SK-N-SH (cell line): Measurements from ENCODE around the gene SLAMF1. TPM values are rescaled to one million over a fixed set of nuclear protein-coding genes. Genes with fewer than 3 reads are reported as not detected.

ENCODE experiments used
- CTCF ChIA-PET: fragments of 300-600, 350-600 bp; formaldehyde crosslinking; extraction: SDS; loops from one replicate; lab custom pipeline; 2021; lab: Yijun Ruan, JAX
- POLR2A ChIA-PET: fragments of 350-600 bp; sonication (Branson Sonifier 250); formaldehyde crosslinking; extraction: SDS; loops from one replicate; lab custom pipeline; 2020; ENCODE audit warnings: antibody characterized with exemption, inconsistent platforms; lab: Yijun Ruan, JAX
- DNase-seq: peaks from one replicate; pipeline ENCODE4 v3.0.0; 2012
- H2AFZ ChIP-seq: fragments of 200-600 bp; sonication (generic); 2 replicates; pipeline ENCODE4 v1.8.1; 2016; ENCODE audit warnings: antibody characterized with exemption, mild to moderate bottlenecking, low read depth
- H3F3A ChIP-seq: fragments of 200-600 bp; sonication (generic); replicated peaks from 2 replicates; pipeline ENCODE3; 2016; ENCODE audit warnings: antibody characterized with exemption, mild to moderate bottlenecking; ENCODE audit not compliant: insufficient read depth
- H3K27ac ChIP-seq, 2 experiments: fragments of 200-500 bp in 1 of 2; fragments of 200-600 bp in 1 of 2; sonication (Bioruptor generic) in 1 of 2; sonication (generic), shearing (Covaris generic) in 1 of 2; 2 replicates each; pipeline versions ENCODE4 v1.5.1 to v1.6.1; 2014 to 2016; ENCODE audit warnings: low read depth in 2 of 2, inconsistent platforms in 1 of 2, low read length in 1 of 2, mild to moderate bottlenecking in 1 of 2, mixed read lengths in 1 of 2
- H3K27me3 ChIP-seq: fragments of 200-600 bp; sonication (generic), shearing (Covaris generic); 2 replicates; pipeline ENCODE4 v1.6.1; 2016; ENCODE audit warnings: mixed run types; ENCODE audit not compliant: insufficient read depth
- H3K36me3 ChIP-seq, 2 experiments: fragments of 200-500 bp in 1 of 2; fragments of 200-600 bp in 1 of 2; sonication (Bioruptor generic) in 1 of 2; sonication (generic) in 1 of 2; replicated peaks in 1 of 2; 2 replicates each; pipeline versions ENCODE3 to v1.5.1; 2014 to 2016; ENCODE audit warnings: low read length in 1 of 2, mild to moderate bottlenecking in 1 of 2; ENCODE audit not compliant: insufficient read depth in 2 of 2, control insufficient read depth in 1 of 2
- H3K4me1 ChIP-seq, 2 experiments: fragments of 200-500 bp in 1 of 2; fragments of 200-600 bp in 1 of 2; sonication (Bioruptor generic) in 1 of 2; sonication (generic), shearing (Covaris generic) in 1 of 2; 2 replicates each; pipeline versions ENCODE4 v1.5.1 to v1.6.1; 2014 to 2016; ENCODE audit warnings: low read depth in 1 of 2, low read length in 1 of 2, mixed run types in 1 of 2; ENCODE audit not compliant: insufficient read depth in 2 of 2, control insufficient read depth in 1 of 2
- H3K4me2 ChIP-seq: fragments of 200-600 bp; sonication (generic), shearing (Covaris generic); 2 replicates; pipeline ENCODE4 v1.6.1; 2017; ENCODE audit warnings: mixed run types
- H3K4me3 ChIP-seq, 2 experiments: fragments of 200-500 bp in 1 of 2; fragments of 200-600 bp in 1 of 2; sonication (Bioruptor generic) in 1 of 2; sonication (generic), shearing (Covaris generic) in 1 of 2; 2 replicates each; pipeline versions ENCODE4 v1.5.1 to v1.8.1; 2014 to 2016; ENCODE audit warnings: low read depth in 2 of 2, inconsistent platforms in 1 of 2, low read length in 1 of 2, mild to moderate bottlenecking in 1 of 2, mixed read lengths in 1 of 2, moderate library complexity in 1 of 2
- H3K79me2 ChIP-seq: fragments of 200-600 bp; sonication (generic); 2 replicates; pipeline ENCODE4 v1.8.1; 2017; ENCODE audit warnings: mild to moderate bottlenecking; ENCODE audit not compliant: insufficient read depth
- H3K9ac ChIP-seq: fragments of 200-600 bp; sonication (generic); 2 replicates; pipeline ENCODE4 v1.6.1; 2017; ENCODE audit warnings: mixed run types
- H3K9me2 ChIP-seq: fragments of 200-600 bp; sonication (generic); 2 replicates; pipeline ENCODE4 v1.6.1; 2017; ENCODE audit warnings: mixed run types
- H3K9me3 ChIP-seq: fragments of 200-600 bp; sonication (generic); 2 replicates; pipeline ENCODE4 v1.6.1; 2017; ENCODE audit warnings: mixed run types, mild to moderate bottlenecking, moderate library complexity
- H4K20me1 ChIP-seq: fragments of 200-600 bp; sonication (generic); 2 replicates; pipeline ENCODE4 v1.6.1; 2017; ENCODE audit warnings: mild to moderate bottlenecking, mixed run types; ENCODE audit not compliant: insufficient read depth
- FOXJ3 ChIP-seq: sonication (generic); formaldehyde crosslinking; IDR thresholded peaks from 2 replicates; pipeline ENCODE4 v1.5.1; 2020; ENCODE audit warnings: mild to moderate bottlenecking, missing genetic modification reagents
- FOXM1 ChIP-seq: IDR thresholded peaks from 2 replicates; pipeline ENCODE4 v1.4.0; 2012; ENCODE audit warnings: low read depth, mild to moderate bottlenecking
- GABPA ChIP-seq: IDR thresholded peaks from 2 replicates; pipeline ENCODE4 v1.4.0; 2012; ENCODE audit warnings: low read depth, mild to moderate bottlenecking
- GATA2 ChIP-seq: sonication (generic); formaldehyde crosslinking; IDR thresholded peaks from 2 replicates; pipeline ENCODE4 v1.5.0; 2020; ENCODE audit warnings: mild to moderate bottlenecking, missing genetic modification reagents
- NFIC ChIP-seq: IDR thresholded peaks from 2 replicates; pipeline ENCODE4 v1.4.0; 2012; ENCODE audit warnings: borderline replicate concordance
- REST ChIP-seq: IDR thresholded peaks from 2 replicates; pipeline ENCODE4 v1.6.1; 2012; ENCODE audit warnings: mild to moderate bottlenecking, low read depth, low read length, moderate library complexity
- RFX5 ChIP-seq: IDR thresholded peaks from 2 replicates; pipeline ENCODE4 v1.6.1; 2012; ENCODE audit warnings: mild to moderate bottlenecking, improper control_type of control experiment, low read length
- WGBS: methylation state at CpG from one replicate; pipeline ENCODE4 v1.1.6; 2017; ENCODE audit warnings: low lambda C conversion rate; 5-methylcytosine and 5-hydroxymethylcytosine counted together
- polyA plus RNA-seq, 3 experiments: library from polyadenylated mRNA; depleted of rRNA; stranded (reverse); fragments of >200 nt; gene quantifications; 2 replicates each; pipeline ENCODE4 v1.2.3, GENCODE V29; 2012
- TF ChIP-seq, protein P1 (sequence below): fragments of 150-350 bp; IDR thresholded peaks from 2 replicates; pipeline ENCODE4 v1.6.1; 2017; ENCODE audit warnings: antibody characterized with exemption, low read length, low read depth, borderline replicate concordance

Gene SLAMF1
- polyA plus RNA-seq, 1 of the 3 experiments (the other 2 are of a cell fraction) = not detected

GRCh38 chr1:160685266-160685665, 38.4 kb upstream of the SLAMF1 start:
- TF ChIP-seq GATA2 (CRISPR knock-in tag) (no peak), RFX5 (no peak)
- Histone ChIP-seq H3K4me2 (no peak overlapping the region), H3K9ac (no peak overlapping the region), H3K27ac (no peak overlapping the region), H3K9me3 (no peaks in the 10 kb centered on the region), H3K36me3 (no peaks in the 10 kb centered on the region), H3K79me2 (no peaks in the 10 kb centered on the region), H3K4me1 (no peaks in the 10 kb centered on the region), H2AFZ (no peak overlapping the region), H3K4me3 (no peak overlapping the region), H3K9me2 (no peaks in the 10 kb centered on the region), H3K27me3 (peaks cover 13% of the 10 kb centered on the region; the same call in 1 of the 2 replicates), H4K20me1 (no peaks in the 10 kb centered on the region), H3F3A (no peaks in the 10 kb centered on the region)
- POLR2A ChIA-PET = no interaction called here
- CTCF ChIA-PET = interaction anchor here (2.4 kb wide), 1 partner anchor 10 kb away, joined by 9 read pairs; no protein-coding TSS in a partner anchor
- no peak for DNase-seq

- CTCF ChIA-PET = interaction anchor here (0.7 to 2.4 kb wide), 2 partner anchors 8 to 11 kb away, joined by 3 to 9 read pairs; no protein-coding TSS in a partner anchor
- 7% methylated on average over 4 of the region's 4 CpGs for WGBS
- POLR2A ChIA-PET = no interaction called here
- no peak overlapping the region for H2AFZ ChIP-seq
- H3K9me3 ChIP-seq = no peaks in the 10 kb centered on the region
- DNase-seq = no peak
- TF ChIP-seq GABPA (no peak), FOXM1 (no peak)
- TF ChIP-seq, all 33 proteins: peak for 0
- H3F3A ChIP-seq = no peaks in the 10 kb centered on the region
- no peak overlapping the region for H3K4me3 ChIP-seq
- no peaks in the 10 kb centered on the region for H3K4me1 ChIP-seq
- peaks cover 22% of the 10 kb centered on the region; the same call in 1 of the 2 replicates for H3K27me3 ChIP-seq
- no peaks in the 10 kb centered on the region for H3K79me2 ChIP-seq
- no peaks in the 10 kb centered on the region for H3K36me3 ChIP-seq
- H4K20me1 ChIP-seq = no peaks in the 10 kb centered on the region
- H3K9ac ChIP-seq = no peak overlapping the region
- no peak overlapping the region for H3K27ac ChIP-seq
- H3K9me2 ChIP-seq = no peaks in the 10 kb centered on the region
- H3K4me2 ChIP-seq = no peak overlapping the region
Observed at GRCh38 chr1:160682983-160683865, 36.4 kb upstream of the SLAMF1 start.

DNA sequence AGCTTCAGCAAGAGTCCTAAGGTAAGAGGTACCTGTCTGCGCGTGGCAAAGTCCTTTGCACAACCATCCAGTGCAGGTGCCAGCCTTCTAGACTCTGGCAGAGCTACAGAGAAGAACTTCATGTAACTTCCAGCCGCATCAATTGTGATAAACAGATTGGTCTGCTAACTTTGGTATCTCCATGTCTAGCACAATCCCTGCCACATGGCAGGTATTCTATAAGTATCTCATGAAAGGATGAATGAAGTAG, 35.0 kb upstream of the SLAMF1 start:
- peaks cover 35% of the 10 kb centered on the region; the same call in 1 of the 2 replicates for H3K27me3 ChIP-seq
- H3K9ac ChIP-seq = no peak overlapping the region
- no peaks in the 10 kb centered on the region for H4K20me1 ChIP-seq
- no peaks in the 10 kb centered on the region for H3K79me2 ChIP-seq
- DNase-seq = no peak
- no peak overlapping the region for H3K27ac ChIP-seq
- H3K4me1 ChIP-seq = no peaks in the 10 kb centered on the region
- H3K36me3 ChIP-seq = no peaks in the 10 kb centered on the region
- no peaks in the 10 kb centered on the region for H3K9me3 ChIP-seq
- no peak overlapping the region for H2AFZ ChIP-seq
- H3K9me2 ChIP-seq = no peaks in the 10 kb centered on the region
- H3K4me3 ChIP-seq = no peak overlapping the region; a peak in 1 of 4 replicates
- no peak for TF ChIP-seq REST
- TF ChIP-seq NFIC = no peak
- TF ChIP-seq FOXJ3 = no peak
- TF ChIP-seq, protein P1, sequence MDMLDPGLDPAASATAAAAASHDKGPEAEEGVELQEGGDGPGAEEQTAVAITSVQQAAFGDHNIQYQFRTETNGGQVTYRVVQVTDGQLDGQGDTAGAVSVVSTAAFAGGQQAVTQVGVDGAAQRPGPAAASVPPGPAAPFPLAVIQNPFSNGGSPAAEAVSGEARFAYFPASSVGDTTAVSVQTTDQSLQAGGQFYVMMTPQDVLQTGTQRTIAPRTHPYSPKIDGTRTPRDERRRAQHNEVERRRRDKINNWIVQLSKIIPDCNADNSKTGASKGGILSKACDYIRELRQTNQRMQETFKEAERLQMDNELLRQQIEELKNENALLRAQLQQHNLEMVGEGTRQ = no peak
- no peak overlapping the region for H3K4me2 ChIP-seq
- 27% methylated on average over 3 of the region's 3 CpGs for WGBS
- ChIA-PET CTCF (no interaction called here), POLR2A (no interaction called here)
- H3F3A ChIP-seq = no peaks in the 10 kb centered on the region
